ENCODE measurements around the gene RIC8B.

The RIC8B gene

DNA sequence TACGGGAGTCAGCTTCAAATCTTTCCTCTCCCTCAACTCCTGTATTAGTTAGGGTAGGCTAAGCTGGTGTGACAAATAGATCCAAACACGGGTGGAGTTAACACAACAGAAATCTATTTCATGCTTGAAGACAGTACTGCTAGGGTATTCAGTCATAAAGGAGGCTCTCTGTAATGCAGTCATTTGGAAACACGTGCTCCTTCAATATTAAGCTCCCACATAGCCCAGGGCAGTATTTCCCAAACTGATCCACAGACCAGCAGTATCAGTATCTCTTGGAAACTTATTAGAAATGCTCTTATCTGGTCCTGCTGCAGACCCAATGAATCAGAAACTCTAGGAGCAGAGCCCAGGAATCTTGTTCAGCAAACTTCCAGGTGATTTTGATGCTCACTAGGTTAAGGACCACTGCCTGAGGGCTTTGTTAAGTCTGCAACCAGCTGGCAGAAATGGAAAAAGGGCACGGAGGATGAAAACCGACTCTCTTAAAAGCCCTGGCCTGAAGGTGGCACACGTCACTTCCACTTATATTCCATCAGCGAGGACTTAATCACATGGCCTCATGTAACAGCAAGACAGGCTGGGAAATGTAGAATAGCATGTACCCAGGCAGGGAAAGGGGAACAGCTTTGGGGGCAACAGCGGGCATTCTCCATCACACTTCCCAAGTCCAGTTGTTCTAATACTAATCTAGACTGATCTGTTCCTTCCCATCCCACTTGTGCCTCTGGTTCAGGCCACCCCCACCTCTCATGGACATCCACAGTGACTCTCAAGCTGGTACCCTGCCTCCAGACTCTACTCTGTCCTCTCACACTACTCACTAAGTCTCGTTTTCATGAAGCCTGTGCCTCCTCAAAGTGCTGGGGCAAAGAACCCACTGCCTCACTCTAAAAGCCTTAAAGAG is 38.2 kb upstream of the RIC8B start:
- Histone ChIP-seq H3K36me3 (ENCODE audit: insufficient read depth, low read length) (no peaks in the 10 kb centered on the region), H3K4me1 (ENCODE audit: insufficient read depth, low read length, severe bottlenecking) (no peaks in the 10 kb centered on the region), H3K9me3 (ENCODE audit: low read length) (no peaks in the 10 kb centered on the region), H3K9ac (ENCODE audit: low read length) (no peak overlapping the region), H3K4me3 (ENCODE audit: low read depth, low read length, poor library complexity, severe bottlenecking) (no peak overlapping the region), H3K4me2 (ENCODE audit: low read length) (no peak overlapping the region), H3K9me2 (ENCODE audit: low read depth, low read length) (no peaks in the 10 kb centered on the region), H3K27ac (ENCODE audit: low read depth, low read length, poor library complexity, severe bottlenecking) (no peak overlapping the region), H3K27me3 (ENCODE audit: insufficient read depth, low read length) (no peaks in the 10 kb centered on the region), H4K20me1 (ENCODE audit: insufficient read depth, low read length) (no peaks in the 10 kb centered on the region), H3F3A (ENCODE audit: insufficient read depth, low read length) (no peaks in the 10 kb centered on the region), H2AFZ (ENCODE audit: low read length) (no peak overlapping the region), H3K79me2 (ENCODE audit: insufficient read depth, low read length) (no peaks in the 10 kb centered on the region)
- no peak for TF ChIP-seq EZH2 (IDR thresholded peaks at IDR 0.05; ENCODE audit: borderline replicate concordance, low read length)
- TF ChIP-seq, protein P1, sequence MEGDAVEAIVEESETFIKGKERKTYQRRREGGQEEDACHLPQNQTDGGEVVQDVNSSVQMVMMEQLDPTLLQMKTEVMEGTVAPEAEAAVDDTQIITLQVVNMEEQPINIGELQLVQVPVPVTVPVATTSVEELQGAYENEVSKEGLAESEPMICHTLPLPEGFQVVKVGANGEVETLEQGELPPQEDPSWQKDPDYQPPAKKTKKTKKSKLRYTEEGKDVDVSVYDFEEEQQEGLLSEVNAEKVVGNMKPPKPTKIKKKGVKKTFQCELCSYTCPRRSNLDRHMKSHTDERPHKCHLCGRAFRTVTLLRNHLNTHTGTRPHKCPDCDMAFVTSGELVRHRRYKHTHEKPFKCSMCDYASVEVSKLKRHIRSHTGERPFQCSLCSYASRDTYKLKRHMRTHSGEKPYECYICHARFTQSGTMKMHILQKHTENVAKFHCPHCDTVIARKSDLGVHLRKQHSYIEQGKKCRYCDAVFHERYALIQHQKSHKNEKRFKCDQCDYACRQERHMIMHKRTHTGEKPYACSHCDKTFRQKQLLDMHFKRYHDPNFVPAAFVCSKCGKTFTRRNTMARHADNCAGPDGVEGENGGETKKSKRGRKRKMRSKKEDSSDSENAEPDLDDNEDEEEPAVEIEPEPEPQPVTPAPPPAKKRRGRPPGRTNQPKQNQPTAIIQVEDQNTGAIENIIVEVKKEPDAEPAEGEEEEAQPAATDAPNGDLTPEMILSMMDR (IDR thresholded peaks at IDR 0.05; ENCODE audit: low read length) = peak; percentile 41; the same call in 1 of the 2 replicates

DNA sequence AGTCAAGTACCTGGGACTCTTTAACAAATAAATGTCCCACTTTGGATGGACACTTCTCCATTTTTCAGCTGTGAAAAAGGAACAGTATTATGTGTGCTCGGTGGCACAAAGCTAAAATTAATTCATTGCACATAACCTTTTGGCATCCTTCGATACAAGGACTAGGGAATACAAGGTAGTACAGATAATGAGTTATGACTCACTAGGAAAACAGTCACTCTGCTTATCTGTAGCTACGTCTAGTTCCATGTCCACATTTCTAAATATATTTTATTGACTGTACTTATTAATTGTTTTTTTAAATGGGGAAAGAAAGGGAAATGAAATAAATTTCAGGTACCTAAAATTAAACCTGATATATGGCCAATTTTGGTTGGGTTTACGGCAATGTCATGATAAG is 35.2 kb upstream of the RIC8B start:
- Histone ChIP-seq H3K4me1 (ENCODE audit: insufficient read depth, low read length, severe bottlenecking) (no peaks in the 10 kb centered on the region), H4K20me1 (ENCODE audit: insufficient read depth, low read length) (no peaks in the 10 kb centered on the region), H3K4me3 (ENCODE audit: low read depth, low read length, poor library complexity, severe bottlenecking) (no peak overlapping the region), H3K9me2 (ENCODE audit: low read depth, low read length) (no peaks in the 10 kb centered on the region), H3K27ac (ENCODE audit: low read depth, low read length, poor library complexity, severe bottlenecking) (no peak overlapping the region), H3K9me3 (ENCODE audit: low read length) (no peaks in the 10 kb centered on the region), H3F3A (ENCODE audit: insufficient read depth, low read length) (no peaks in the 10 kb centered on the region), H3K36me3 (ENCODE audit: insufficient read depth, low read length) (no peaks in the 10 kb centered on the region), H3K79me2 (ENCODE audit: insufficient read depth, low read length) (no peaks in the 10 kb centered on the region), H3K27me3 (ENCODE audit: insufficient read depth, low read length) (no peaks in the 10 kb centered on the region), H3K4me2 (ENCODE audit: low read length) (no peak overlapping the region), H2AFZ (ENCODE audit: low read length) (no peak overlapping the region), H3K9ac (ENCODE audit: low read length) (no peak overlapping the region)
- TF ChIP-seq, protein P1 (IDR thresholded peaks at IDR 0.05; ENCODE audit: low read length) = no peak
- no peak for TF ChIP-seq EZH2 (IDR thresholded peaks at IDR 0.05; ENCODE audit: borderline replicate concordance, low read length)

DNA sequence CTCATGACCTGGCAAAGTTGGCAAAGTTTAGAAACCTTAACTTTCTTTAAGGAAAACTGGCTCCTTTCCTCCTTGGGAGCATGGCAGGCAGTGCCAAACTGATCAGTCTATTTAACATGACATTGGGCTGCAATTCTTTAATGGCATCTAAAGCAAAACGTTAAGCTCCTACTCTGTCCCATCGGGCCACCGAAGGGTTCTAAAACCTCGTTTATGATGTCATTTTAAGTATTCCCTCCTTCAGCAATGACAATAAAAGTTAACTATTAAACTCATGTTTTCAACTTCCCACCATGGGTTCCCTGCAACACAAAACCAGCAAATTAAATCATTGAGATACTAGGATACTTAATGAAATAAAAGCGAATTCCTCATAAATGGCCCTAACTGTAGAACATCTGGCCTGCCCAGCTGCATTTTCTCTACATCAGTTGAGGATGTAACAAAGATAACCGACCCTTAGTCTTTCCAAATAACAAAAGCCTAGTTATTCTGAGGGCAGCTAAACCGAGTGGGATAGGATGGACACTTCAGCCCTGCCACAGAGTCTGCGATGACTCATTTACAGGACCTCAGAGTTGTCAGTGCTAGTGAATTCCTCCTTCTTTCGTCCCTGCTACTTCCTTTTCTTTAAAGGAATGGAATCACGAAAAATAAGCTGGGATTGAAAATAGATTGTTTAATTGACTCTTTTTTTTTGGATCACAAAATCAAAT is 34.5 kb upstream of the RIC8B start:
- Histone ChIP-seq H2AFZ (ENCODE audit: low read length) (no peak overlapping the region), H3F3A (ENCODE audit: insufficient read depth, low read length) (no peaks in the 10 kb centered on the region), H3K9me3 (ENCODE audit: low read length) (no peaks in the 10 kb centered on the region), H3K9me2 (ENCODE audit: low read depth, low read length) (no peaks in the 10 kb centered on the region), H4K20me1 (ENCODE audit: insufficient read depth, low read length) (no peaks in the 10 kb centered on the region), H3K4me2 (ENCODE audit: low read length) (no peak overlapping the region), H3K9ac (ENCODE audit: low read length) (no peak overlapping the region), H3K27ac (ENCODE audit: low read depth, low read length, poor library complexity, severe bottlenecking) (no peak overlapping the region), H3K27me3 (ENCODE audit: insufficient read depth, low read length) (no peaks in the 10 kb centered on the region), H3K4me3 (ENCODE audit: low read depth, low read length, poor library complexity, severe bottlenecking) (no peak overlapping the region), H3K36me3 (ENCODE audit: insufficient read depth, low read length) (no peaks in the 10 kb centered on the region), H3K79me2 (ENCODE audit: insufficient read depth, low read length) (no peaks in the 10 kb centered on the region), H3K4me1 (ENCODE audit: insufficient read depth, low read length, severe bottlenecking) (no peaks in the 10 kb centered on the region)
- TF ChIP-seq, protein P1 (IDR thresholded peaks at IDR 0.05; ENCODE audit: low read length) = no peak
- no peak for TF ChIP-seq EZH2 (IDR thresholded peaks at IDR 0.05; ENCODE audit: borderline replicate concordance, low read length)
